CD14-positive monocyte (primary cell): ENCODE measurements around the gene FGF14. TPM values are rescaled to one million over a fixed set of nuclear protein-coding genes. Genes with fewer than 3 reads are reported as not detected.

Experiments used
- DNase-seq, 3 donors: peaks; one replicate each; pipeline ENCODE4 v3.0.0-alpha.2; 2011 to 2022
- H2AFZ ChIP-seq: 2 replicates; pipeline ENCODE4 v1.6.0; 2012; ENCODE audit warnings: mild to moderate bottlenecking, low read depth, low read length, inconsistent platforms; ENCODE audit not compliant: insufficient read depth, poor library complexity, severe bottlenecking
- H3K27ac ChIP-seq, 2 donors: 1 replicate in 1 of 2; 2 replicates in 1 of 2; pipeline ENCODE4 v1.5.1; 2012 to 2013; ENCODE audit warnings: low read length in 2 of 2, control low read depth in 1 of 2, inconsistent platforms in 1 of 2, low read depth in 1 of 2, mild to moderate bottlenecking in 1 of 2
- H3K27me3 ChIP-seq, 2 donors: one replicate each; pipeline versions ENCODE4 v1.6.0 to v1.6.1; 2011 to 2013; ENCODE audit warnings: low read length in 2 of 2; ENCODE audit not compliant: control insufficient read depth in 2 of 2, insufficient read depth in 2 of 2
- H3K36me3 ChIP-seq, 2 donors: replicated peaks in 1 of 2; 1 replicate in 1 of 2; 2 replicates in 1 of 2; pipeline versions ENCODE4 v1.5.1 to v1.6.1; 2012 to 2013; ENCODE audit warnings: low read length in 2 of 2, control low read depth in 1 of 2, inconsistent platforms in 1 of 2, mild to moderate bottlenecking in 1 of 2; ENCODE audit not compliant: insufficient read depth in 2 of 2, control insufficient read depth in 1 of 2
- H3K4me1 ChIP-seq, 2 donors: 1 replicate in 1 of 2; 2 replicates in 1 of 2; pipeline versions ENCODE4 v1.5.1 to v1.6.1; 2012 to 2013; ENCODE audit warnings: low read length in 2 of 2, control low read depth in 1 of 2, inconsistent platforms in 1 of 2, mild to moderate bottlenecking in 1 of 2, moderate library complexity in 1 of 2; ENCODE audit not compliant: insufficient read depth in 2 of 2, control insufficient read depth in 1 of 2
- H3K4me2 ChIP-seq: replicated peaks from 2 replicates; pipeline ENCODE3; 2012; ENCODE audit warnings: low read length, moderate library complexity, mild to moderate bottlenecking; ENCODE audit not compliant: poor library complexity, severe bottlenecking; ENCODE audit errors: extremely low read depth
- H3K4me3 ChIP-seq, 3 experiments: fragments of 200-600 bp in 1 of 3; sonication (generic) in 1 of 3; replicated peaks in 1 of 3; 1 replicate in 2 of 3; 2 replicates in 1 of 3; pipeline ENCODE4 v1.5.1; 2011 to 2013; ENCODE audit warnings: low read length in 3 of 3, mild to moderate bottlenecking in 3 of 3, control low read depth in 2 of 3, low read depth in 2 of 3, inconsistent platforms in 1 of 3, moderate library complexity in 1 of 3
- H3K79me2 ChIP-seq: 2 replicates; pipeline ENCODE4 v1.6.0; 2012; ENCODE audit warnings: mild to moderate bottlenecking, control low read depth, inconsistent platforms, low read length, moderate library complexity; ENCODE audit not compliant: insufficient read depth
- H3K9ac ChIP-seq: 2 replicates; pipeline ENCODE4 v1.6.0; 2017; ENCODE audit warnings: low read length, mild to moderate bottlenecking; ENCODE audit not compliant: insufficient read depth, poor library complexity, severe bottlenecking
- H3K9me3 ChIP-seq, 2 donors: replicated peaks in 1 of 2; 1 replicate in 1 of 2; 2 replicates in 1 of 2; pipeline versions ENCODE4 v1.5.1 to v1.6.1; 2012 to 2013; ENCODE audit warnings: low read length in 2 of 2, control low read depth in 1 of 2; ENCODE audit not compliant: control insufficient read depth in 1 of 2, insufficient read depth in 1 of 2
- H4K20me1 ChIP-seq: 2 replicates; pipeline ENCODE4 v1.6.0; 2012; ENCODE audit warnings: mild to moderate bottlenecking, low read length, control low read depth, moderate library complexity; ENCODE audit not compliant: insufficient read depth
- H3K27ac Mint-ChIP-seq, 7 donors: one replicate each; pipeline ENCODE4 v1.8.0; 2020; ENCODE audit warnings: mild to moderate bottlenecking in 7 of 7, mixed read lengths in 7 of 7, moderate library complexity in 6 of 7, inconsistent platforms in 2 of 7
- H3K27me3 Mint-ChIP-seq, 3 donors: one replicate each; pipeline ENCODE4 v1.8.0; 2021 to 2022; ENCODE audit warnings: low read depth in 3 of 3, mild to moderate bottlenecking in 3 of 3, mixed read lengths in 3 of 3, moderate library complexity in 3 of 3, inconsistent platforms in 1 of 3
- H3K36me3 Mint-ChIP-seq, 2 donors: one replicate each; pipeline ENCODE4 v1.8.0; 2020; ENCODE audit warnings: mixed read lengths in 2 of 2, inconsistent platforms in 1 of 2, mild to moderate bottlenecking in 1 of 2
- H3K4me1 Mint-ChIP-seq: one replicate; pipeline ENCODE4 v1.8.0; 2020; ENCODE audit warnings: mild to moderate bottlenecking, mixed read lengths
- H3K4me3 Mint-ChIP-seq, 2 donors: one replicate each; pipeline ENCODE4 v1.8.0; 2020; ENCODE audit warnings: mild to moderate bottlenecking in 2 of 2, mixed read lengths in 2 of 2, moderate library complexity in 1 of 2
- H3K9me3 Mint-ChIP-seq, 7 donors: one replicate each; pipeline ENCODE4 v1.8.0; 2020 to 2022; ENCODE audit warnings: mixed read lengths in 7 of 7, mild to moderate bottlenecking in 6 of 7, moderate library complexity in 6 of 7, inconsistent platforms in 2 of 7
- CTCF ChIP-seq: fragments of 200-600 bp; IDR thresholded peaks from one replicate; pipeline ENCODE4 v1.8.0; 2022; ENCODE audit warnings: antibody characterized with exemption, mild to moderate bottlenecking
- WGBS: methylation state at CpG from one replicate; pipeline ENCODE4 v1.1.5; 2013; ENCODE audit warnings: missing lambda C conversion rate; ENCODE audit not compliant: insufficient coverage; 5-methylcytosine and 5-hydroxymethylcytosine counted together
- intact Hi-C, 2 donors: fragments of 100-400 bp; cut with micrococcal nuclease; formaldehyde crosslinking; loops; one replicate each; pipeline versions ENCODE4 v1.15.0 to v1.15.1; 2023
- polyA plus RNA-seq, 3 donors: library from polyadenylated mRNA; depleted of rRNA in 1 of 3; unstranded in 2 of 3; stranded (reverse) in 1 of 3; fragments of 300-500 nt in 2 of 3; fragments of >200 nt in 1 of 3; fragmentation: Illumina TruSeq in 2 of 3; gene quantifications; 1 replicate in 2 of 3; 2 replicates in 1 of 3; pipeline ENCODE4 v1.2.3, GENCODE V29; 2012 to 2021

Gene FGF14
- polyA plus RNA-seq, 3 donors, result not detected

- Mint-ChIP-seq H3K36me3 (no peaks in the 10 kb centered on the region), H3K27me3 (no peaks in the 10 kb centered on the region), H3K4me3 (no peak overlapping the region), H3K9me3 (no peaks in the 10 kb centered on the region), H3K4me1 (no peaks in the 10 kb centered on the region), H3K27ac (no peak overlapping the region)
- 63% methylated on average over 6 of the region's 12 CpGs for WGBS
- Histone ChIP-seq H3K4me1 (no peaks in the 10 kb centered on the region), H3K79me2 (no peaks in the 10 kb centered on the region), H4K20me1 (no peaks in the 10 kb centered on the region), H3K4me3 (no peak overlapping the region), H3K9me3 (no peaks in the 10 kb centered on the region), H3K27ac (no peak overlapping the region), H2AFZ (no peak overlapping the region), H3K9ac (no peak overlapping the region), H3K4me2 (no peak overlapping the region), H3K36me3 (no peaks in the 10 kb centered on the region), H3K27me3 (no peaks in the 10 kb centered on the region)
- no peak for DNase-seq
- no peak for TF ChIP-seq CTCF
- intact Hi-C loops, result no loop called here
Measured at GRCh38 chr13:101868585-101869469, 533.0 kb downstream of the FGF14 start.

- no peaks in the 10 kb centered on the region for H3K27me3 Mint-ChIP-seq
- Histone ChIP-seq H3K79me2 (no peaks in the 10 kb centered on the region), H3K4me3 (no peak overlapping the region), H3K4me1 (no peaks in the 10 kb centered on the region), H3K27ac (no peak overlapping the region), H3K9me3 (no peaks in the 10 kb centered on the region), H3K27me3 (no peaks in the 10 kb centered on the region), H3K36me3 (no peaks in the 10 kb centered on the region), H3K9ac (no peak overlapping the region), H2AFZ (no peak overlapping the region), H4K20me1 (no peaks in the 10 kb centered on the region), H3K4me2 (no peak overlapping the region)
- H3K4me3 Mint-ChIP-seq, result no peak overlapping the region
- H3K36me3 Mint-ChIP-seq, result no peaks in the 10 kb centered on the region
- H3K4me1 Mint-ChIP-seq, result no peaks in the 10 kb centered on the region
- DNase-seq, result no peak
- 94% methylated on average over 2 of the region's 4 CpGs for WGBS
- peaks cover 0 to 2% (median 0%) of the 10 kb centered on the region in 7 donors for H3K9me3 Mint-ChIP-seq
- intact Hi-C loops, result no loop called here
- no peak overlapping the region for H3K27ac Mint-ChIP-seq
- no peak for TF ChIP-seq CTCF
Measured at GRCh38 chr13:101866889-101867581, 534.8 kb downstream of the FGF14 start.
